Measurements from ENCODE around the gene TRAF3.

DNA sequence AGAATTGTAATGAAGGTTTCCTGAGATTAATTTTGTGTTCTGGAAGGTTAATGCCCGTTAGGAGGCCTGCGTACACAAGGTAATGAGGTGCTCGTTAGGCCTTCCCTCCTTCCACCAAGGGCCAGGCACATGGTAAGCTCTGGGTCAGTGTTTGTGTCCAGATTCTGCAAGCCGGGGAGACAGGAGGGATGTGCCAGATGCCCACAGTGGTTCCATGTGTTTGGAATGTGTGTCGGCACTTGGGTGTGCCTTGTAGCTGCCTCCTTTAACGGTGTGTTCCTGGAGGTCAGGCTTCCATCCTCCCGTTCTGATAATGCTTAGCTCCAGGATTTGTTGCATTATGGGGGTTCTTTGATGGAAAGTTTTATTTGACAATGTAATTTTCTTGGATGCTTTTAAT lies 5.7 kb downstream of the TRAF3 start:
- TF ChIP-seq, protein P1, sequence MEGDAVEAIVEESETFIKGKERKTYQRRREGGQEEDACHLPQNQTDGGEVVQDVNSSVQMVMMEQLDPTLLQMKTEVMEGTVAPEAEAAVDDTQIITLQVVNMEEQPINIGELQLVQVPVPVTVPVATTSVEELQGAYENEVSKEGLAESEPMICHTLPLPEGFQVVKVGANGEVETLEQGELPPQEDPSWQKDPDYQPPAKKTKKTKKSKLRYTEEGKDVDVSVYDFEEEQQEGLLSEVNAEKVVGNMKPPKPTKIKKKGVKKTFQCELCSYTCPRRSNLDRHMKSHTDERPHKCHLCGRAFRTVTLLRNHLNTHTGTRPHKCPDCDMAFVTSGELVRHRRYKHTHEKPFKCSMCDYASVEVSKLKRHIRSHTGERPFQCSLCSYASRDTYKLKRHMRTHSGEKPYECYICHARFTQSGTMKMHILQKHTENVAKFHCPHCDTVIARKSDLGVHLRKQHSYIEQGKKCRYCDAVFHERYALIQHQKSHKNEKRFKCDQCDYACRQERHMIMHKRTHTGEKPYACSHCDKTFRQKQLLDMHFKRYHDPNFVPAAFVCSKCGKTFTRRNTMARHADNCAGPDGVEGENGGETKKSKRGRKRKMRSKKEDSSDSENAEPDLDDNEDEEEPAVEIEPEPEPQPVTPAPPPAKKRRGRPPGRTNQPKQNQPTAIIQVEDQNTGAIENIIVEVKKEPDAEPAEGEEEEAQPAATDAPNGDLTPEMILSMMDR (conservative IDR thresholded peaks at IDR 0.05; ENCODE audit: low read depth, low read length), result no peak
- TF ChIP-seq EZH2 (IDR thresholded peaks at IDR 0.05; ENCODE audit: borderline replicate concordance, low read depth, low read length, poor library complexity, severe bottlenecking), result no peak

Data from A673 (cell line).